Erythroblast (primary cell): ENCODE data around the gene FRK.

ENCODE experiments used
- DNase-seq, 2 experiments: peaks; one replicate each; lab custom pipeline; 2025; lab: John Stamatoyannopoulos, UW
- GATA1 ChIP-seq: IDR thresholded peaks from 2 replicates; pipeline ENCODE4 v1.6.1; 2011; ENCODE audit warnings: low read depth, mild to moderate bottlenecking, control low read depth, low read length, moderate library complexity
- POLR2A ChIP-seq: IDR thresholded peaks from 2 replicates; pipeline ENCODE4 v1.6.1; 2011; ENCODE audit warnings: mild to moderate bottlenecking, low read length

The FRK gene

GRCh38 chr6:116035616-116036015 is 25.1 kb downstream of the FRK start:
- DNase-seq: no peak
- TF ChIP-seq GATA1 (no peak), POLR2A (no peak)

- DNase-seq: no peak
- TF ChIP-seq POLR2A (no peak), GATA1 (no peak)
These were observed 26.4 kb downstream of the FRK start for GRCh38 chr6:116034327-116034726.

DNA sequence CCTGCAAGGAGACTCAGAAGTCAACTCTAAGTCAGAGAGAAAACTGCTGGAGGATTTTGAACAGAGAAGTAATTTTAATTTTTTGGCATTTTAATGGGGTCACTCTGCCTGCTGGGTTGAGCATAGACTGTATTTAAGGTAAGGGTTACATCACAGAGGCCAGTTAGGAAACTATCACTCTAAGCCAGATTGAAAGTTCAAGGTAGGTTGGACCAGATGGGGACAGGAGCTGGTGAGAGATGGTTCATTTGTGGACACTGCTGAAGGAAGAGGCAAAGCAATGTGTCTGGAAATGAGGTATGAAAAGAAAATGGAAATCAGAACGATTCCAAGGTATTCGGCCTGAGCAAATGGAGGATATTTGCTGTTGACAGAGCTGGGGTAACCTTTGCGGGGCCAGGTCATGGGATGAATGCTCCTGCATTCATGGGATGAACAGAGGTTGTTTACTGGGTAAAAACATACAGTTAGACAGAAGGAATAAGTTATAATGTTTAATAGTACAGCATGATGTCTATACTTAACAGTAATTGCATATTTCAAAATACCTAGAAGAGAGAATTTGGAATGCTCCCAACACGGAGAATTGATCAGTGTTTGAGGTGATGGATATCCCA is 26.9 kb downstream of the FRK start:
- no peak for DNase-seq
- TF ChIP-seq GATA1 (no peak), POLR2A (no peak)

GRCh38 chr6:116030770-116031169 is 29.9 kb downstream of the FRK start:
- no peak for DNase-seq
- TF ChIP-seq GATA1: no peak

- no peak for DNase-seq
- no peak for TF ChIP-seq POLR2A
- no peak for TF ChIP-seq GATA1
These were observed 31.2 kb downstream of the FRK start for GRCh38 chr6:116029535-116029934.

DNA sequence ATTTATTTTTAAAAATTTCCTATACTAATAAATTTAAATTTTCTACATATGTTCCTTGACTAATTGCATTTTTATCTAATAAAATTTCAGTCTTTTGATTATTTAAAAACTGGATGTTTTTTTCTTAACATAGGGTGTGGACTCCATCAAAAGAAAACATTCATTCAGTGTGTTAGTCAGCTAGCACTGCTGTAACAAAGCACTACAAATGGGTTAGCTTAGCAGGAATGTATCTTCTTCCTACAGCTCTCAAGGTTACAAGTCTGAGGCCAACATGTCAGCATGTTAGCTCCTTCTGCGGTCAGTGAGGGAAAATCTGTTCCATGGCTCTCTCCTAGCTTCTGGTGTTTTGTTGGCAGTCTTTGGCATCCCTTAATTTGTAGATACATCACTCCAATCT is 32.5 kb downstream of the FRK start:
- no peak for DNase-seq

DNA sequence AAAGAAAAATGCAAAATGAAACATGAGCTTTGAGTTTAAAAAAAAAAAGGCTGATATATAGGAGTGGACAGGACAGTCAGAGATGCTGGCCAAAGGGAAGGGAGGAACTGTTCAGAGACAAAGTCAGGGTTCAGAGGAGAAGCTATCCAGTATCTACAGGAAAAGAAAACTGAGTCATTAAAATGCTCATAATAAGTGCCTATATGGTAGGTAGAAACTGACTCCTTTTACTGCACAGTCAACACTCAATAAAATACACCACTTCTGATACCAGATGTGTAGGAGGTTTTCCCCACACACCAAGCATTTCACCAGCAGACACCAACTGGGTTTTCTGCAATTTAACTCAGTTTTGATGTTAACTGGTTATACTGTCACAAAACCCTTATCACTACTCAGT is 32.9 kb downstream of the FRK start:
- no peak for DNase-seq
- TF ChIP-seq GATA1 (no peak), POLR2A (no peak)

More for the DNA sequence above, 32.5 kb downstream of the FRK start:
- TF ChIP-seq GATA1: no peak
- no peak for TF ChIP-seq POLR2A

DNA sequence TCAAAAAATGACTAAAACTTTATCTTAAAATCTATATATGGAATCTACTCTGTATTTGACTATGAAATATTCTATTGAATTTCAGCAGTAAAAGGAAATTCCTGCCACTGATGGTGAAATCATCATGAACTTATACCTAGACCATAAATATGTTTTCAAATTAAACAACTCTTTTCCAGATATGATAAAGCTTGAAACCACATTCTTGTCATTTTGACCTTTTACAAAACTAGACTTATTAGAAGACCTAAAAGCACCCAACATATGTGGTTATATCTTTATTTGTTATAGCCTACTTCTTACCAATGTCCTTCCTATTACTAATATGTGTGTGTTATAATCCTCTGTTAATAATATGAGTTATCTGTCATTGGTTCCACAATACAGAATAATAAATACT is 35.3 kb downstream of the FRK start:
- DNase-seq: no peak
- no peak for TF ChIP-seq GATA1
- no peak for TF ChIP-seq POLR2A

- no peak for DNase-seq
- no peak for TF ChIP-seq POLR2A
- TF ChIP-seq GATA1: no peak
These were observed 37.7 kb downstream of the FRK start for GRCh38 chr6:116022841-116023445.

GRCh38 chr6:116020738-116021137 is 40.0 kb downstream of the FRK start:
- no peak for DNase-seq
- no peak for TF ChIP-seq GATA1
- TF ChIP-seq POLR2A: no peak

DNA sequence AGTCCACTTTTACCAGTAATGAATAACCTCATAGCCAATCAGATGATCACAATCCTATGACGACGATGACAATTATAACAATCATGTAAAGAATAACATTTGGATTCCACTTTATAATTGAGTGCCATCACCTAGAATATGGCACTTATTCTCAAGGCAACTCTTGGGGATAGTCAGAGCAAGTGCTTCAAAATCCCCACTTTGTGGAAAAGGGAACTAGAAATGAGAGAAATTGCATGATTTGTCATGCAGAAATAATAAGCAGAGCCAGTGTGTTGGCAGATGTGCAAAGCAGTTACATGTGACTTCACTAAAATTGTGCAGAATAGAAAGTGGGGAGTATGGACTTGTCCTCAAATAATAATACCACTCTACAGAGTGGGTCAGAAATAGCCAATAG is 41.3 kb downstream of the FRK start:
- DNase-seq: no peak

DNA sequence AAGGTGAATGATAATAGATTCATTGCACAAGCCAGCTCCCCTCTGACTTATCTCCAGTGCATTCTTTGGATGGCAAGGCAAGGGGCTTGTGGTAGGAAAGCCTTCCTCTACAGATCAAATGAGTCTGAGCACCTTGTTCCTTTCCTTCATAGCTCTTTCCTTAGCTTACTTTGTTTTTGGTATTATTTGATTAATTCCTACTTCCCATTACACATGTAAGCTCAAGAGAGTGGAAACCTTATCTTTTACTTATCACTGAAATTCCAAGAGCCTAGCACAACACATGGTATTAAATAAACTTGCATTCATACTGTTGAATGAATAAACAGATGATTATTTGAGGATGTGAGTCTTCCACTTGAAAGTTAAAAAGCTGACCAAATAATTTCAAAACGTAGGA is 41.7 kb downstream of the FRK start:
- no peak for DNase-seq
- TF ChIP-seq POLR2A (no peak), GATA1 (no peak)

More for the DNA sequence above, 41.3 kb downstream of the FRK start:
- TF ChIP-seq POLR2A (no peak), GATA1 (no peak)

- no peak for DNase-seq
- TF ChIP-seq GATA1: no peak
- TF ChIP-seq POLR2A: no peak
These were observed 43.0 kb downstream of the FRK start for GRCh38 chr6:116017546-116018295.

- TF ChIP-seq POLR2A (no peak), GATA1 (no peak)
- no peak for DNase-seq
These were observed 43.7 kb downstream of the FRK start for GRCh38 chr6:116016846-116017545.
